IMR-90 (cell line): ENCODE results near the gene CDC5L. TPM values are rescaled to one million over a fixed set of nuclear protein-coding genes. Genes with fewer than 3 reads are reported as not detected.

ENCODE experiments used
- ATAC-seq: fragments of 200-7000 bp; cut with Tn5 transposase; 2 replicates; pipeline ENCODE4 v1.9.1; 2020; ENCODE audit warnings: low read depth, mild to moderate bottlenecking, moderate library complexity
- BruUV-seq: library from RNA; stranded (reverse); fragments of 400-500 nt; replicated peaks from 2 replicates; lab custom pipeline; 2021; lab: Mats Ljungman, UMichigan
- CTCF ChIA-PET: fragments of 300-600 bp; formaldehyde crosslinking; extraction: SDS; loops from one replicate; lab custom pipeline; 2021; ENCODE audit warnings: antibody characterized with exemption; lab: Yijun Ruan, JAX
- POLR2A ChIA-PET: fragments of 300-600 bp; sonication (Branson Sonifier 250); formaldehyde crosslinking; loops from one replicate; lab custom pipeline; 2022; ENCODE audit warnings: antibody characterized with exemption; ENCODE audit not compliant: unreplicated experiment; lab: Charles Lee
- DNase-seq: peaks from one replicate; pipeline ENCODE4 v3.0.0; 2013
- H2AFZ ChIP-seq: replicated peaks from 2 replicates; pipeline ENCODE3; 2013; ENCODE audit warnings: low read length, mild to moderate bottlenecking; ENCODE audit not compliant: poor library complexity
- H2AK5ac ChIP-seq: 2 replicates; pipeline ENCODE4 v1.6.1; 2013; ENCODE audit warnings: low read depth, low read length, inconsistent platforms
- H2AK9ac ChIP-seq: replicated peaks from 2 replicates; pipeline ENCODE3; 2013; ENCODE audit warnings: mild to moderate bottlenecking, low read depth, low read length, moderate library complexity; ENCODE audit not compliant: poor library complexity
- H2BK120ac ChIP-seq: 2 replicates; pipeline ENCODE4 v1.6.1; 2013; ENCODE audit warnings: low read depth, low read length, inconsistent platforms
- H2BK15ac ChIP-seq: 3 replicates; pipeline ENCODE4 v1.6.1; 2013; ENCODE audit warnings: low read depth, low read length, inconsistent platforms
- H2BK20ac ChIP-seq: 2 replicates; pipeline ENCODE4 v1.6.1; 2013; ENCODE audit warnings: low read depth, mild to moderate bottlenecking, inconsistent platforms, low read length, moderate library complexity
- H2BK5ac ChIP-seq: 2 replicates; pipeline ENCODE4 v1.6.1; 2013; ENCODE audit warnings: mild to moderate bottlenecking, low read depth, low read length, inconsistent platforms; ENCODE audit not compliant: poor library complexity, severe bottlenecking
- H3K14ac ChIP-seq: replicated peaks from 2 replicates; pipeline ENCODE4 v1.6.1; 2013; ENCODE audit warnings: low read depth, low read length, inconsistent platforms
- H3K18ac ChIP-seq: 2 replicates; pipeline ENCODE4 v1.6.1; 2013; ENCODE audit warnings: low read depth, low read length, control low read depth
- H3K23ac ChIP-seq: 2 replicates; pipeline ENCODE4 v1.6.1; 2013; ENCODE audit warnings: low read depth, low read length, inconsistent platforms
- H3K27ac ChIP-seq: 2 replicates; pipeline ENCODE4 v1.5.1; 2013; ENCODE audit warnings: mild to moderate bottlenecking, control low read depth, low read length; ENCODE audit not compliant: insufficient read depth
- H3K27me3 ChIP-seq: 2 replicates; pipeline ENCODE4 v1.6.1; 2013; ENCODE audit warnings: low read length; ENCODE audit not compliant: control insufficient read depth, insufficient read depth
- H3K36me3 ChIP-seq: 2 replicates; pipeline ENCODE4 v1.6.1; 2013; ENCODE audit warnings: low read length, mixed read lengths; ENCODE audit not compliant: control insufficient read depth, insufficient read depth
- H3K4ac ChIP-seq: 2 replicates; pipeline ENCODE4 v1.6.1; 2013; ENCODE audit warnings: low read depth, low read length, inconsistent platforms
- H3K4me1 ChIP-seq: 2 replicates; pipeline ENCODE4 v1.6.1; 2013; ENCODE audit warnings: low read length, mixed read lengths; ENCODE audit not compliant: control insufficient read depth, insufficient read depth
- H3K4me2 ChIP-seq: 2 replicates; pipeline ENCODE4 v1.6.1; 2013; ENCODE audit warnings: low read depth, mild to moderate bottlenecking, control low read depth, low read length, moderate library complexity
- H3K4me3 ChIP-seq: 2 replicates; pipeline ENCODE4 v1.5.1; 2013; ENCODE audit warnings: low read depth, mild to moderate bottlenecking, control low read depth, low read length, moderate library complexity; ENCODE audit not compliant: insufficient read depth
- H3K56ac ChIP-seq: 2 replicates; pipeline ENCODE4 v1.6.1; 2013; ENCODE audit warnings: low read length, inconsistent platforms; ENCODE audit not compliant: insufficient read depth; ENCODE audit errors: extremely low read depth
- H3K79me1 ChIP-seq, 2 experiments: 2 replicates each; pipeline ENCODE4 v1.6.1; 2013; ENCODE audit warnings: low read length in 2 of 2, inconsistent platforms in 1 of 2, low read depth in 1 of 2
- H3K9ac ChIP-seq: 2 replicates; pipeline ENCODE4 v1.6.1; 2013; ENCODE audit warnings: low read depth, low read length, control low read depth
- H3K9me1 ChIP-seq: 2 replicates; pipeline ENCODE4 v1.6.1; 2013; ENCODE audit warnings: low read length, inconsistent platforms; ENCODE audit not compliant: insufficient read depth
- H3K9me3 ChIP-seq: 2 replicates; pipeline ENCODE4 v1.6.1; 2013; ENCODE audit warnings: low read length; ENCODE audit not compliant: control insufficient read depth, insufficient read depth
- H4K20me1 ChIP-seq: 2 replicates; pipeline ENCODE4 v1.6.1; 2013; ENCODE audit warnings: low read length, inconsistent platforms; ENCODE audit not compliant: insufficient read depth
- H4K5ac ChIP-seq: 2 replicates; pipeline ENCODE4 v1.6.1; 2013; ENCODE audit warnings: mild to moderate bottlenecking, low read depth, low read length, control low read depth
- H4K8ac ChIP-seq, 2 experiments: 2 replicates each; pipeline ENCODE4 v1.6.1; 2013; ENCODE audit warnings: low read depth in 2 of 2, low read length in 2 of 2, control low read depth in 1 of 2, inconsistent platforms in 1 of 2
- H4K91ac ChIP-seq: 2 replicates; pipeline ENCODE4 v1.6.1; 2013; ENCODE audit warnings: low read depth, low read length, inconsistent platforms; ENCODE audit not compliant: insufficient read depth
- MAFK ChIP-seq: IDR thresholded peaks from 2 replicates; pipeline ENCODE4 v1.6.1; 2012; ENCODE audit warnings: low read depth, low read length, improper control_type of control experiment
- POLR2A ChIP-seq: IDR thresholded peaks from 2 replicates; pipeline ENCODE4 v1.6.1; 2012; ENCODE audit warnings: mild to moderate bottlenecking, low read depth, low read length
- RCOR1 ChIP-seq: IDR thresholded peaks from 2 replicates; pipeline ENCODE4 v1.6.1; 2012; ENCODE audit warnings: mild to moderate bottlenecking, low read length, improper control_type of control experiment; ENCODE audit not compliant: insufficient replicate concordance
- RFX5 ChIP-seq: IDR thresholded peaks from 2 replicates; pipeline ENCODE4 v1.8.0; 2012; ENCODE audit warnings: low read depth, mild to moderate bottlenecking, low read length, moderate library complexity
- WGBS, 2 experiments: methylation state at CpG; one replicate each; pipeline versions ENCODE4 v1.1.5 to v1.1.7; 2013; ENCODE audit warnings: missing lambda C conversion rate in 2 of 2; ENCODE audit not compliant: insufficient read length in 1 of 2; ENCODE audit errors: extremely low coverage in 2 of 2; 5-methylcytosine and 5-hydroxymethylcytosine counted together
- dilution Hi-C: fragments of 300-500 bp; cut with HindIII; formaldehyde crosslinking; loops from one replicate; pipeline ENCODE4 v1.14.3; 2018; ENCODE audit warnings: low sequenced_read_pairs; ENCODE audit not compliant: unreplicated experiment
- in situ Hi-C: fragments of 300-500 bp; cut with MboI; formaldehyde crosslinking; loops from 3 replicates; pipeline ENCODE4 v1.14.3; 2019; ENCODE audit warnings: low sequenced_read_pairs, inconsistent platforms, mixed read lengths
- intact Hi-C: fragments of 100-400 bp; cut with micrococcal nuclease; formaldehyde crosslinking; loops from 2 replicates; pipeline ENCODE4 v1.10.0; 2022
- polyA plus RNA-seq, 3 experiments: library from polyadenylated mRNA; depleted of rRNA; stranded (reverse); fragments of >200 nt; gene quantifications; 2 replicates each; pipeline ENCODE4 v1.2.3, GENCODE V29; 2012; ENCODE audit warnings: low replicate concordance in 1 of 3
- total RNA-seq: library from RNA; depleted of rRNA; stranded (reverse); fragments of >200 nt; gene quantifications from 2 replicates; pipeline ENCODE4 v1.2.3, GENCODE V29; 2012

The CDC5L gene
- total and polyA plus RNA-seq, 2 of the 4 experiments (the other 2 are of a cell fraction), result 9.9 to 17.7 TPM

DNA sequence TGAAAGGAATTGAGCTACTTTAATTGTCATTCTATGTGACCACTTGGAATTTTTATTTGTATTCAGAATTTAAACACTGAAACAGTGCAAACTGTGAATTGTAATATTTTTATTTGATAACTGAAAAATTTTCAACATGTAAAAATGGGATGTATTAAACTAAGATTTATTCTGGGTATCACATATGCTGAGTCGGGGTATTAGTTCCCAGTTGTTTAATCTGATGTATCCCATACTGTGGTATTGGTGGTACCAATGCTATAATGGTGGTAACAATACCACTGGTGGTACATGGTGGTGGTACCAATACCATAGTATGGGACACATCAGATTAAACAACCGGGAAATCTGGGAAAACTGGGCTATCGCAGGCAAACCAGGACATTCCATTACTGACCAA, 79.4 kb downstream of the CDC5L start:
- Histone ChIP-seq H3K23ac (no peak overlapping the region), H4K8ac (no peak overlapping the region), H3K4me1 (0 out of 2 replicates have a peak, but pooled peaks cover 2% of the 10 kb centered on the region), H2AFZ (no peak overlapping the region), H2AK9ac (no peak overlapping the region), H2BK20ac (no peak overlapping the region), H2BK15ac (no peak overlapping the region), H3K9me3 (no peaks in the 10 kb centered on the region), H3K9ac (no peak overlapping the region), H4K91ac (no peak overlapping the region), H3K27me3 (peaks cover 2% of the 10 kb centered on the region), H3K4me2 (no peak overlapping the region), H4K5ac (no peak overlapping the region), H3K9me1 (peaks cover 6% of the 10 kb centered on the region), H3K4ac (no peak overlapping the region), H2BK120ac (no peak overlapping the region), H3K18ac (no peak overlapping the region), H2BK5ac (no peak overlapping the region), H4K20me1 (no peaks in the 10 kb centered on the region), H3K4me3 (no peak overlapping the region), H3K36me3 (no peaks in the 10 kb centered on the region), H3K56ac (no peak overlapping the region), H3K79me1 (no peaks in the 10 kb centered on the region), H3K14ac (no peak overlapping the region), H3K27ac (no peak overlapping the region), H2AK5ac (no peak overlapping the region)
- ATAC-seq (no peak), DNase-seq (no peak)
- ChIA-PET POLR2A (no interaction called here), CTCF (no interaction called here)
- intact Hi-C loops (no loop called here), in situ Hi-C loops (no loop called here), dilution Hi-C loops (no loop called here)
- whole genome bisulfite sequencing, 2 experiments, result 80% methylated on average over 1 of the region's 3 CpGs; no CpG with 5 or more reads in 1 of the 2 experiments
- TF ChIP-seq MAFK, result peak; percentile 93
- TF ChIP-seq POLR2A, result no peak
- no peak for TF ChIP-seq RCOR1
- TF ChIP-seq RFX5, result no peak
- no TSS peak for BruUV-seq
